Fibroblast of lung (primary cell): Measurements from ENCODE around the gene FRS2. TPM values are rescaled to one million over a fixed set of nuclear protein-coding genes. Genes with fewer than 3 reads are reported as not detected.
A peak's percentile ranks its signal among the peaks of the same experiment; 100 is the strongest.

Source experiments
- DNase-seq, 2 donors: peaks; one replicate each; pipeline versions ENCODE4 v3.0.0 to v3.0.0-alpha.2; 2010; ENCODE audit warnings: low read depth in 2 of 2
- H2AFZ ChIP-seq: 2 replicates; pipeline ENCODE4 v1.5.1; 2012; ENCODE audit warnings: low read length, control low read depth, inconsistent platforms
- H3K27ac ChIP-seq: 2 replicates; pipeline ENCODE4 v1.5.1; 2011; ENCODE audit warnings: low read length, control low read depth; ENCODE audit not compliant: insufficient read depth
- H3K27me3 ChIP-seq: 2 replicates; pipeline ENCODE4 v1.5.1; 2011; ENCODE audit warnings: mild to moderate bottlenecking, low read length; ENCODE audit not compliant: control insufficient read depth, insufficient read depth
- H3K36me3 ChIP-seq: 2 replicates; pipeline ENCODE4 v1.5.1; 2011; ENCODE audit warnings: low read length; ENCODE audit not compliant: control insufficient read depth, insufficient read depth
- H3K4me1 ChIP-seq: 2 replicates; pipeline ENCODE4 v1.5.1; 2011; ENCODE audit warnings: low read length; ENCODE audit not compliant: control insufficient read depth, insufficient read depth; ENCODE audit errors: extremely low read depth
- H3K4me2 ChIP-seq: 2 replicates; pipeline ENCODE4 v1.5.1; 2011; ENCODE audit warnings: low read length, control low read depth; ENCODE audit not compliant: insufficient read depth; ENCODE audit errors: extremely low read depth
- H3K4me3 ChIP-seq, 4 experiments: fragments of 200-600 bp in 1 of 4; sonication (generic) in 1 of 4; replicated peaks in 1 of 4; 2 replicates each; pipeline ENCODE4 v1.5.1; 2011 to 2016; ENCODE audit warnings: low read length in 4 of 4, low read depth in 3 of 4, mild to moderate bottlenecking in 3 of 4, control low read depth in 2 of 4, inconsistent platforms in 1 of 4, mixed read lengths in 1 of 4; ENCODE audit not compliant: insufficient read depth in 1 of 4; ENCODE audit errors: control extremely low read depth in 1 of 4
- H3K79me2 ChIP-seq: 2 replicates; pipeline ENCODE4 v1.5.1; 2012; ENCODE audit warnings: mild to moderate bottlenecking, low read length, inconsistent platforms; ENCODE audit not compliant: control insufficient read depth, insufficient read depth
- H3K9ac ChIP-seq: 2 replicates; pipeline ENCODE4 v1.5.1; 2011; ENCODE audit warnings: mild to moderate bottlenecking, low read length, control low read depth; ENCODE audit not compliant: insufficient read depth
- H3K9me3 ChIP-seq: 2 replicates; pipeline ENCODE4 v1.5.1; 2012; ENCODE audit warnings: low read depth, low read length; ENCODE audit not compliant: control insufficient read depth, insufficient read depth
- H4K20me1 ChIP-seq: 2 replicates; pipeline ENCODE4 v1.5.1; 2011; ENCODE audit warnings: low read length; ENCODE audit not compliant: control insufficient read depth, insufficient read depth; ENCODE audit errors: extremely low read depth
- EZH2 ChIP-seq: IDR thresholded peaks from 2 replicates; pipeline ENCODE4 v1.5.1; 2012; ENCODE audit warnings: low read length, control low read depth, mild to moderate bottlenecking; ENCODE audit errors: missing control alignments
- polyA plus RNA-seq, 2 donors: library from polyadenylated mRNA; depleted of rRNA in 1 of 2; stranded (reverse) in 1 of 2; unstranded in 1 of 2; fragments of >200 nt; gene quantifications; 2 replicates each; pipeline ENCODE4 v1.2.1, GENCODE V29; 2011 to 2012; ENCODE audit warnings: missing spikeins in 1 of 2
- total RNA-seq: library from RNA; depleted of rRNA; stranded (reverse); fragments of >200 nt; gene quantifications from 2 replicates; pipeline ENCODE4 v1.2.1, GENCODE V29; 2014
- TF ChIP-seq, protein P1 (sequence below), 2 donors: IDR thresholded peaks in 1 of 2; conservative IDR thresholded peaks in 1 of 2; 1 replicate in 1 of 2; 2 replicates in 1 of 2; pipeline ENCODE4 v1.5.1; 2011 to 2012; ENCODE audit warnings: low read length in 2 of 2, control low read depth in 1 of 2, inconsistent platforms in 1 of 2, low read depth in 1 of 2, mild to moderate bottlenecking in 1 of 2

Gene FRS2
- total and polyA plus RNA-seq, 2 donors (not counting 1 experiment from before 2014, with no cell fraction given): 37.1 to 45.9 TPM

- H3K4me2 ChIP-seq: peak within 1 kb of the TSS; percentile 89
- peak within 1 kb of the TSS; percentile 95 to 100 (median 98) for H3K4me3 ChIP-seq
- H3K27ac ChIP-seq: peak within 1 kb of the TSS; percentile 100
- H3K4me1 ChIP-seq: no peaks in the 10 kb centered on the region
- no peaks in the 10 kb centered on the region for H3K27me3 ChIP-seq
- H2AFZ ChIP-seq: peak within 1 kb of the TSS; percentile 99
- peaks cover 13% of the 10 kb centered on the region for H3K79me2 ChIP-seq
- peak within 1 kb of the TSS; percentile 99 for H3K9ac ChIP-seq
- peaks cover 10% of the 10 kb centered on the region for H3K36me3 ChIP-seq
- peak; percentile 92 to 94 for DNase-seq
- H3K9me3 ChIP-seq: no peaks in the 10 kb centered on the region
- TF ChIP-seq, protein P1, sequence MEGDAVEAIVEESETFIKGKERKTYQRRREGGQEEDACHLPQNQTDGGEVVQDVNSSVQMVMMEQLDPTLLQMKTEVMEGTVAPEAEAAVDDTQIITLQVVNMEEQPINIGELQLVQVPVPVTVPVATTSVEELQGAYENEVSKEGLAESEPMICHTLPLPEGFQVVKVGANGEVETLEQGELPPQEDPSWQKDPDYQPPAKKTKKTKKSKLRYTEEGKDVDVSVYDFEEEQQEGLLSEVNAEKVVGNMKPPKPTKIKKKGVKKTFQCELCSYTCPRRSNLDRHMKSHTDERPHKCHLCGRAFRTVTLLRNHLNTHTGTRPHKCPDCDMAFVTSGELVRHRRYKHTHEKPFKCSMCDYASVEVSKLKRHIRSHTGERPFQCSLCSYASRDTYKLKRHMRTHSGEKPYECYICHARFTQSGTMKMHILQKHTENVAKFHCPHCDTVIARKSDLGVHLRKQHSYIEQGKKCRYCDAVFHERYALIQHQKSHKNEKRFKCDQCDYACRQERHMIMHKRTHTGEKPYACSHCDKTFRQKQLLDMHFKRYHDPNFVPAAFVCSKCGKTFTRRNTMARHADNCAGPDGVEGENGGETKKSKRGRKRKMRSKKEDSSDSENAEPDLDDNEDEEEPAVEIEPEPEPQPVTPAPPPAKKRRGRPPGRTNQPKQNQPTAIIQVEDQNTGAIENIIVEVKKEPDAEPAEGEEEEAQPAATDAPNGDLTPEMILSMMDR (conservative IDR thresholded peaks at IDR 0.05 in 1 of 2, IDR thresholded peaks at IDR 0.05 in 1 of 2; ENCODE audit: low read depth in 1 of 2, low read length in 2 of 2): peak; percentile 39 to 42
- no peak for TF ChIP-seq EZH2
- H4K20me1 ChIP-seq: no peaks in the 10 kb centered on the region
These were observed 115.2 kb downstream of the FRS2 start, which contains the start of gene CCT2 for GRCh38 chr12:69585189-69586062. TSS of gene CCT2 (plus strand) at chr12:69585459. CDS start at chr12:69585522, 63 bp downstream.

- DNase-seq: no peak
These were observed 118.3 kb downstream of the FRS2 start for GRCh38 chr12:69588527-69588926.

GRCh38 chr12:69589082-69589481 is 118.9 kb downstream of the FRS2 start:
- no peaks in the 10 kb centered on the region for H3K4me1 ChIP-seq
- H3K4me3 ChIP-seq: no peak overlapping the region
- no peak overlapping the region for H3K27ac ChIP-seq
- peaks cover 23% of the 10 kb centered on the region for H3K36me3 ChIP-seq
- H3K9me3 ChIP-seq: no peaks in the 10 kb centered on the region
- no peak for DNase-seq
- no peaks in the 10 kb centered on the region for H4K20me1 ChIP-seq
- no peak for TF ChIP-seq EZH2
- TF ChIP-seq, protein P1 (conservative IDR thresholded peaks at IDR 0.05 in 1 of 2, IDR thresholded peaks at IDR 0.05 in 1 of 2; ENCODE audit: low read depth in 1 of 2, low read length in 2 of 2): no peak
- H2AFZ ChIP-seq: no peak overlapping the region
- no peaks in the 10 kb centered on the region for H3K27me3 ChIP-seq
- H3K4me2 ChIP-seq: no peak overlapping the region
- no peak overlapping the region for H3K9ac ChIP-seq
- H3K79me2 ChIP-seq: peaks cover 13% of the 10 kb centered on the region

More at GRCh38 chr12:69588527-69588926, 118.3 kb downstream of the FRS2 start:
- no peak for TF ChIP-seq EZH2
- TF ChIP-seq, protein P1 (conservative IDR thresholded peaks at IDR 0.05 in 1 of 2, IDR thresholded peaks at IDR 0.05 in 1 of 2; ENCODE audit: low read depth in 1 of 2, low read length in 2 of 2): no peak
- no peak overlapping the region for H3K4me2 ChIP-seq
- no peak overlapping the region for H3K4me3 ChIP-seq
- H3K27ac ChIP-seq: no peak overlapping the region
- no peaks in the 10 kb centered on the region for H3K4me1 ChIP-seq
- no peaks in the 10 kb centered on the region for H3K27me3 ChIP-seq
- H3K36me3 ChIP-seq: peaks cover 20% of the 10 kb centered on the region
- no peak overlapping the region for H3K9ac ChIP-seq
- H4K20me1 ChIP-seq: no peaks in the 10 kb centered on the region
- no peak overlapping the region for H2AFZ ChIP-seq
- H3K9me3 ChIP-seq: no peaks in the 10 kb centered on the region
- H3K79me2 ChIP-seq: peaks cover 13% of the 10 kb centered on the region
